HepG2 (cell line): ENCODE measurements around the gene EPB41. TPM values are rescaled to one million over a fixed set of nuclear protein-coding genes. Genes with fewer than 3 reads are reported as not detected.

Experiments
- CCAR2 ChIP-seq: fragments of 200-400 bp; formaldehyde crosslinking; optimal IDR thresholded peaks from 2 replicates; pipeline ENCODE3; 2018; ENCODE audit warnings: low read depth, mild to moderate bottlenecking, low read length, moderate library complexity
- CREM ChIP-seq, 2 experiments: sonication (generic) in 1 of 2; formaldehyde crosslinking in 1 of 2; IDR thresholded peaks; 2 replicates each; pipeline versions ENCODE4 v1.4.0 to v1.6.1; 2016 to 2020; ENCODE audit warnings: antibody characterized with exemption in 1 of 2, mild to moderate bottlenecking in 1 of 2, missing genetic modification reagents in 1 of 2
- ELF1 ChIP-seq: sonication (generic); formaldehyde crosslinking; IDR thresholded peaks from 2 replicates; pipeline ENCODE4 v1.4.0; 2020; ENCODE audit warnings: missing genetic modification reagents
- EP300 ChIP-seq, 3 experiments: sonication (generic) in 1 of 3; formaldehyde crosslinking in 1 of 3; IDR thresholded peaks; 2 replicates each; pipeline versions ENCODE4 v1.5.1 to v1.6.1; 2011 to 2020; ENCODE audit warnings: low read depth in 2 of 3, low read length in 2 of 3, borderline replicate concordance in 1 of 3, improper control_type of control experiment in 1 of 3, mild to moderate bottlenecking in 1 of 3, missing genetic modification reagents in 1 of 3, moderate library complexity in 1 of 3
- GABPA ChIP-seq, 2 experiments: IDR thresholded peaks; 2 replicates each; pipeline ENCODE4 v1.6.1; 2011 to 2016; ENCODE audit warnings: low read depth in 2 of 2, low read length in 1 of 2, missing biosample characterization in 1 of 2, missing genetic modification characterization in 1 of 2
- JDP2 ChIP-seq: sonication (generic); formaldehyde crosslinking; IDR thresholded peaks from 2 replicates; pipeline ENCODE4 v1.8.1; 2022; ENCODE audit warnings: missing genetic modification reagents, borderline replicate concordance
- NR1H2 ChIP-seq: sonication (generic); formaldehyde crosslinking; IDR thresholded peaks from 2 replicates; pipeline ENCODE4 v1.8.1; 2022; ENCODE audit warnings: low read depth, missing genetic modification reagents, borderline replicate concordance
- PBX3 ChIP-seq: sonication (generic); formaldehyde crosslinking; IDR thresholded peaks from 2 replicates; pipeline ENCODE4 v1.8.1; 2023; ENCODE audit warnings: missing genetic modification reagents, inconsistent platforms, borderline replicate concordance
- RNF2 ChIP-seq: fragments of 450-650 bp; conservative IDR thresholded peaks from 2 replicates; pipeline ENCODE4 v1.6.1; 2016; ENCODE audit warnings: low read depth
- TMF1 ChIP-seq: sonication (generic); formaldehyde crosslinking; IDR thresholded peaks from 2 replicates; pipeline ENCODE4 v1.8.1; 2022; ENCODE audit warnings: low read depth, missing genetic modification reagents
- U2AF1 ChIP-seq: fragments of 200-400 bp; formaldehyde crosslinking; optimal IDR thresholded peaks from 2 replicates; pipeline ENCODE3; 2017; ENCODE audit warnings: mild to moderate bottlenecking, low read depth, low read length
- ZBTB14 ChIP-seq: sonication (generic); formaldehyde crosslinking; IDR thresholded peaks from 2 replicates; pipeline ENCODE4 v1.4.0; 2020; ENCODE audit warnings: missing genetic modification reagents
- ZNF18 ChIP-seq: sonication (generic); formaldehyde crosslinking; IDR thresholded peaks from 2 replicates; pipeline ENCODE4 v1.8.0; 2022; ENCODE audit warnings: mild to moderate bottlenecking, missing genetic modification reagents; ENCODE audit not compliant: insufficient replicate concordance
- ZNF256 ChIP-seq: sonication (generic); formaldehyde crosslinking; conservative IDR thresholded peaks from 2 replicates; pipeline ENCODE4 v1.4.0; 2020; ENCODE audit warnings: missing genetic modification reagents
- polyA plus RNA-seq, 8 experiments: library from polyadenylated mRNA; depleted of rRNA in 3 of 8; stranded (reverse) in 7 of 8; unstranded in 1 of 8; fragments of >200 nt; fragmentation: Illumina TruSeq in 4 of 8; extraction: Trizol in 4 of 8; gene quantifications; 2 replicates each; pipeline versions ENCODE4 v1.2.1 to v1.2.3, GENCODE V29; 2011 to 2016; ENCODE audit warnings: low read depth in 4 of 8, missing spikeins in 1 of 8, mixed read lengths in 1 of 8; ENCODE audit not compliant: insufficient read depth in 1 of 8
- total RNA-seq, 5 experiments: library from RNA; depleted of rRNA; stranded (reverse); fragments of >200 nt; fragmentation: Illumina TruSeq; extraction: Trizol; gene quantifications; 2 replicates each; pipeline ENCODE4 v1.2.3, GENCODE V29; 2016; ENCODE audit warnings: low read depth in 1 of 5
- TF ChIP-seq, protein P1 (sequence below): sonication (generic); formaldehyde crosslinking; IDR thresholded peaks from 2 replicates; pipeline ENCODE4 v1.5.0; 2020; ENCODE audit warnings: mild to moderate bottlenecking, low read depth, missing genetic modification reagents, borderline replicate concordance
- TF ChIP-seq, protein P2 (sequence below): sonication (generic); formaldehyde crosslinking; IDR thresholded peaks from 2 replicates; pipeline ENCODE4 v1.5.1; 2020; ENCODE audit warnings: mild to moderate bottlenecking, missing genetic modification reagents, borderline replicate concordance

Gene EPB41
- total and polyA plus RNA-seq, 2 of the 13 experiments (the other 11 are each of a cell fraction or from before 2014, with no cell fraction given) = 34.5 to 46.7 TPM

- TF ChIP-seq PBX3 (CRISPR knock-in tag) (no peak), CREM (IDR thresholded peaks at IDR 0.05) (no peak), CREM (CRISPR knock-in tag; IDR thresholded peaks at IDR 0.05) (no peak), EP300 (IDR thresholded peaks at IDR 0.05; ENCODE audit: low read depth in 2 of 2, low read length in 2 of 2) (peak in 1 of 2 experiments; percentile 80; a peak in 2 of 4 replicates), EP300 (CRISPR knock-in tag; IDR thresholded peaks at IDR 0.05; ENCODE audit: borderline replicate concordance) (peak; percentile 20; the same call in 1 of the 2 replicates), GABPA (IDR thresholded peaks at IDR 0.05; ENCODE audit: low read depth, low read length) (no peak), GABPA (CRISPR knock-in tag; IDR thresholded peaks at IDR 0.05; ENCODE audit: low read depth) (peak; percentile 86), JDP2 (CRISPR knock-in tag) (no peak), ZNF256 (CRISPR knock-in tag) (no peak), CCAR2 (no peak), U2AF1 (no peak), NR1H2 (CRISPR knock-in tag) (no peak), TMF1 (CRISPR knock-in tag) (no peak), RNF2 (no peak), ZNF18 (CRISPR knock-in tag) (peak; percentile 67), ZBTB14 (no peak), ELF1 (peak; percentile 84)
- TF ChIP-seq, protein P1, sequence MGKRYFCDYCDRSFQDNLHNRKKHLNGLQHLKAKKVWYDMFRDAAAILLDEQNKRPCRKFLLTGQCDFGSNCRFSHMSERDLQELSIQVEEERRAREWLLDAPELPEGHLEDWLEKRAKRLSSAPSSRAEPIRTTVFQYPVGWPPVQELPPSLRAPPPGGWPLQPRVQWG = no peak
- TF ChIP-seq, protein P2, sequence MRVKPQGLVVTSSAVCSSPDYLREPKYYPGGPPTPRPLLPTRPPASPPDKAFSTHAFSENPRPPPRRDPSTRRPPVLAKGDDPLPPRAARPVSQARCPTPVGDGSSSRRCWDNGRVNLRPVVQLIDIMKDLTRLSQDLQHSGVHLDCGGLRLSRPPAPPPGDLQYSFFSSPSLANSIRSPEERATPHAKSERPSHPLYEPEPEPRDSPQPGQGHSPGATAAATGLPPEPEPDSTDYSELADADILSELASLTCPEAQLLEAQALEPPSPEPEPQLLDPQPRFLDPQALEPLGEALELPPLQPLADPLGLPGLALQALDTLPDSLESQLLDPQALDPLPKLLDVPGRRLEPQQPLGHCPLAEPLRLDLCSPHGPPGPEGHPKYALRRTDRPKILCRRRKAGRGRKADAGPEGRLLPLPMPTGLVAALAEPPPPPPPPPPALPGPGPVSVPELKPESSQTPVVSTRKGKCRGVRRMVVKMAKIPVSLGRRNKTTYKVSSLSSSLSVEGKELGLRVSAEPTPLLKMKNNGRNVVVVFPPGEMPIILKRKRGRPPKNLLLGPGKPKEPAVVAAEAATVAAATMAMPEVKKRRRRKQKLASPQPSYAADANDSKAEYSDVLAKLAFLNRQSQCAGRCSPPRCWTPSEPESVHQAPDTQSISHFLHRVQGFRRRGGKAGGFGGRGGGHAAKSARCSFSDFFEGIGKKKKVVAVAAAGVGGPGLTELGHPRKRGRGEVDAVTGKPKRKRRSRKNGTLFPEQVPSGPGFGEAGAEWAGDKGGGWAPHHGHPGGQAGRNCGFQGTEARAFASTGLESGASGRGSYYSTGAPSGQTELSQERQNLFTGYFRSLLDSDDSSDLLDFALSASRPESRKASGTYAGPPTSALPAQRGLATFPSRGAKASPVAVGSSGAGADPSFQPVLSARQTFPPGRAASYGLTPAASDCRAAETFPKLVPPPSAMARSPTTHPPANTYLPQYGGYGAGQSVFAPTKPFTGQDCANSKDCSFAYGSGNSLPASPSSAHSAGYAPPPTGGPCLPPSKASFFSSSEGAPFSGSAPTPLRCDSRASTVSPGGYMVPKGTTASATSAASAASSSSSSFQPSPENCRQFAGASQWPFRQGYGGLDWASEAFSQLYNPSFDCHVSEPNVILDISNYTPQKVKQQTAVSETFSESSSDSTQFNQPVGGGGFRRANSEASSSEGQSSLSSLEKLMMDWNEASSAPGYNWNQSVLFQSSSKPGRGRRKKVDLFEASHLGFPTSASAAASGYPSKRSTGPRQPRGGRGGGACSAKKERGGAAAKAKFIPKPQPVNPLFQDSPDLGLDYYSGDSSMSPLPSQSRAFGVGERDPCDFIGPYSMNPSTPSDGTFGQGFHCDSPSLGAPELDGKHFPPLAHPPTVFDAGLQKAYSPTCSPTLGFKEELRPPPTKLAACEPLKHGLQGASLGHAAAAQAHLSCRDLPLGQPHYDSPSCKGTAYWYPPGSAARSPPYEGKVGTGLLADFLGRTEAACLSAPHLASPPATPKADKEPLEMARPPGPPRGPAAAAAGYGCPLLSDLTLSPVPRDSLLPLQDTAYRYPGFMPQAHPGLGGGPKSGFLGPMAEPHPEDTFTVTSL = peak; percentile 68; the same call in 1 of the 2 replicates
Measured at GRCh38 chr1:28926629-28927265, 12.4 kb downstream of the EPB41 start (continued).
